Iris pigment epithelial cell (primary cell): Measurements from ENCODE around the gene TSGA10IP.
"Not testable (repeated sequence)": the region's sequence is repeated elsewhere in the genome, so short reads cannot be mapped to it uniquely, and the experiment has no call there.

Source experiments
- DNase-seq: peaks from one replicate; pipeline ENCODE4 v3.0.0-alpha.2; 2011; ENCODE audit warnings: low read depth

TSGA10IP gene

GRCh38 chr11:65946655-65947054 lies 1.4 kb downstream of the TSGA10IP start:
- DNase-seq: no peak

- no peak for DNase-seq
Measured at GRCh38 chr11:65947133-65947532, 1.9 kb downstream of the TSGA10IP start.

GRCh38 chr11:65947603-65948125 lies 2.4 kb downstream of the TSGA10IP start:
- DNase-seq: no peak

- DNase-seq: not testable (repeated sequence)
Measured at GRCh38 chr11:65950711-65951110, 5.4 kb downstream of the TSGA10IP start.

- not testable (repeated sequence) for DNase-seq
Measured at GRCh38 chr11:65951641-65952040, 6.4 kb downstream of the TSGA10IP start.

GRCh38 chr11:65952052-65952521 lies 6.8 kb downstream of the TSGA10IP start:
- no peak for DNase-seq

- no peak for DNase-seq
Measured at GRCh38 chr11:65953471-65953870, 8.2 kb downstream of the TSGA10IP start.

GRCh38 chr11:65954771-65955170 lies 9.5 kb downstream of the TSGA10IP start:
- no peak for DNase-seq

GRCh38 chr11:65958291-65958690 lies 13.0 kb downstream of the TSGA10IP start:
- no peak for DNase-seq

GRCh38 chr11:65958774-65959420 lies 13.6 kb downstream of the TSGA10IP start:
- no peak for DNase-seq

GRCh38 chr11:65960824-65961266 lies 15.6 kb downstream of the TSGA10IP start:
- no peak for DNase-seq

- peak; percentile 97 for DNase-seq
Measured at GRCh38 chr11:65961267-65962140, 16.2 kb downstream of the TSGA10IP start, which contains the start of gene SART1. Gene SART1 (plus strand): TSS chr11:65961734. CDS start chr11:65961781, 47 bp downstream.

GRCh38 chr11:65962141-65962564 lies 16.9 kb downstream of the TSGA10IP start:
- DNase-seq: no peak

- DNase-seq: no peak
Measured at GRCh38 chr11:65964906-65965305, 19.6 kb downstream of the TSGA10IP start.

GRCh38 chr11:65965986-65966762 lies 20.9 kb downstream of the TSGA10IP start:
- DNase-seq: no peak

- no peak for DNase-seq
Measured at GRCh38 chr11:65967329-65967934, 22.2 kb downstream of the TSGA10IP start.

- DNase-seq: no peak
Measured at GRCh38 chr11:65968600-65969482, 23.6 kb downstream of the TSGA10IP start.

GRCh38 chr11:65972116-65972515 lies 26.8 kb downstream of the TSGA10IP start:
- DNase-seq: no peak

- peak; percentile 37 for DNase-seq
Measured at GRCh38 chr11:65973439-65974110, 28.3 kb downstream of the TSGA10IP start.

GRCh38 chr11:65975771-65976170 lies 30.5 kb downstream of the TSGA10IP start:
- DNase-seq: no peak
